SK-N-SH treated with all-trans-retinoic acid at 6 μM for 48 hours (cell line): ENCODE data around the gene SCAF4.

Source experiments
- CSRNP3 ChIP-seq: fragments of 250-450 bp; sonication (Bioruptor Pico); IDR thresholded peaks from 2 replicates; pipeline ENCODE4 v1.5.1; 2021; ENCODE audit warnings: mild to moderate bottlenecking, moderate library complexity
- PPARA ChIP-seq: fragments of 250-450 bp; sonication (Bioruptor Pico); IDR thresholded peaks from 2 replicates; pipeline ENCODE4 v1.5.0; 2020; ENCODE audit warnings: mild to moderate bottlenecking, borderline replicate concordance
- RARB ChIP-seq: fragments of 250-450 bp; sonication (Bioruptor Pico); IDR thresholded peaks from 2 replicates; pipeline ENCODE4 v1.8.0; 2021; ENCODE audit warnings: mild to moderate bottlenecking, moderate library complexity
- TCF4 ChIP-seq: fragments of 250-450 bp; sonication (Bioruptor Pico); IDR thresholded peaks from 2 replicates; pipeline ENCODE4 v1.8.0; 2021; ENCODE audit warnings: mild to moderate bottlenecking, moderate library complexity, borderline replicate concordance
- TOX ChIP-seq: fragments of 250-450 bp; sonication (Bioruptor Pico); IDR thresholded peaks from 2 replicates; pipeline ENCODE4 v1.8.0; 2021; ENCODE audit warnings: mild to moderate bottlenecking, moderate library complexity, borderline replicate concordance

GRCh38 chr21:31760931-31761330, 29.0 kb upstream of the SCAF4 start:
- TF ChIP-seq CSRNP3 (CRISPR knock-in tag) (no peak), PPARA (CRISPR knock-in tag) (no peak), TOX (CRISPR knock-in tag) (no peak), RARB (no peak), TCF4 (CRISPR knock-in tag) (no peak)
